B cell (primary cell): ENCODE data around the gene DOCK8. TPM values are rescaled to one million over a fixed set of nuclear protein-coding genes. Genes with fewer than 3 reads are reported as not detected.

Experiments
- ATAC-seq: fragments of 200-7000 bp; cut with Tn5 transposase; one replicate; pipeline ENCODE4 v1.10.0; 2021; ENCODE audit warnings: low read depth, mild to moderate bottlenecking, moderate number of reproducible peaks, moderate library complexity
- CTCF ChIA-PET: fragments of 350-600 bp; sonication (Branson Sonifier 250); formaldehyde crosslinking; loops from one replicate; lab custom pipeline; 2021; ENCODE audit warnings: antibody characterized with exemption, inconsistent platforms; lab: Charles Lee
- POLR2A ChIA-PET: fragments of 350-600 bp; sonication (Branson Sonifier 250); formaldehyde crosslinking; loops from one replicate; lab custom pipeline; 2021; ENCODE audit warnings: antibody characterized with exemption; lab: Charles Lee
- DNase-seq: peaks from one replicate; pipeline ENCODE4 v3.0.0; 2013
- H2AFZ ChIP-seq: 2 replicates; pipeline ENCODE4 v1.6.1; 2012; ENCODE audit warnings: mild to moderate bottlenecking, low read depth, low read length; ENCODE audit not compliant: insufficient read depth, poor library complexity, severe bottlenecking
- H3K27ac ChIP-seq, 2 donors: 1 replicate in 1 of 2; 2 replicates in 1 of 2; pipeline ENCODE4 v1.5.1; 2012 to 2013; ENCODE audit warnings: low read length in 2 of 2, mild to moderate bottlenecking in 2 of 2, moderate library complexity in 1 of 2
- H3K27me3 ChIP-seq, 4 experiments: fragments of 200-600 bp in 1 of 4; sonication (generic) in 1 of 4; replicated peaks in 1 of 4; 1 replicate in 2 of 4; 2 replicates in 2 of 4; pipeline versions ENCODE4 v1.6.1 to v1.7.0; 2013 to 2016; ENCODE audit warnings: low read length in 3 of 4, mild to moderate bottlenecking in 2 of 4, mixed read lengths in 1 of 4, moderate library complexity in 1 of 4; ENCODE audit not compliant: insufficient read depth in 4 of 4, control insufficient read depth in 3 of 4; ENCODE audit errors: control extremely low read depth in 1 of 4
- H3K36me3 ChIP-seq, 2 experiments: replicated peaks in 1 of 2; 1 replicate in 1 of 2; 2 replicates in 1 of 2; pipeline versions ENCODE4 v1.6.1 to v1.7.1; 2013; ENCODE audit warnings: low read length in 1 of 2; ENCODE audit not compliant: insufficient read depth in 2 of 2, control insufficient read depth in 1 of 2; ENCODE audit errors: control extremely low read depth in 1 of 2, extremely low read depth in 1 of 2
- H3K4me1 ChIP-seq, 2 donors: fragments of 200-600 bp in 1 of 2; sonication (generic) in 1 of 2; 1 replicate in 1 of 2; 2 replicates in 1 of 2; pipeline versions ENCODE4 v1.5.1 to v1.6.1; 2013 to 2017; ENCODE audit warnings: low read length in 2 of 2; ENCODE audit not compliant: control insufficient read depth in 2 of 2, insufficient read depth in 2 of 2
- H3K4me2 ChIP-seq: replicated peaks from 2 replicates; pipeline ENCODE3; 2012; ENCODE audit warnings: mild to moderate bottlenecking, low read depth, low read length; ENCODE audit not compliant: poor library complexity, severe bottlenecking
- H3K4me3 ChIP-seq, 5 experiments: fragments of 200-600 bp in 1 of 5; sonication (generic) in 1 of 5; 1 replicate in 3 of 5; 2 replicates in 2 of 5; pipeline versions ENCODE4 v1.5.1 to v1.7.0; 2011 to 2016; ENCODE audit warnings: low read length in 4 of 5, mild to moderate bottlenecking in 4 of 5, low read depth in 2 of 5, control low read depth in 1 of 5, moderate library complexity in 1 of 5; ENCODE audit not compliant: insufficient read depth in 1 of 5; ENCODE audit errors: control extremely low read depth in 1 of 5, extremely low read depth in 1 of 5
- H3K79me2 ChIP-seq: fragments of 200-600 bp; sonication (generic); one replicate; pipeline ENCODE4 v1.6.0; 2016; ENCODE audit warnings: low read length; ENCODE audit not compliant: control insufficient read depth, insufficient read depth
- H3K9ac ChIP-seq: fragments of 200-600 bp; sonication (generic); 2 replicates; pipeline ENCODE4 v1.6.1; 2017; ENCODE audit warnings: mild to moderate bottlenecking, low read length, moderate library complexity
- H3K9me3 ChIP-seq, 3 donors: one replicate each; pipeline versions ENCODE4 v1.6.1 to v1.7.1; 2013; ENCODE audit warnings: low read length in 2 of 3; ENCODE audit not compliant: control insufficient read depth in 2 of 3, insufficient read depth in 1 of 3; ENCODE audit errors: control extremely low read depth in 1 of 3
- H4K20me1 ChIP-seq: 2 replicates; pipeline ENCODE4 v1.6.0; 2012; ENCODE audit warnings: mild to moderate bottlenecking, low read length; ENCODE audit not compliant: insufficient read depth, control insufficient read depth, poor library complexity, severe bottlenecking
- H3K27ac Mint-ChIP-seq: one replicate; pipeline ENCODE4 v1.8.0; 2021; ENCODE audit warnings: mixed read lengths
- H3K27me3 Mint-ChIP-seq: one replicate; pipeline ENCODE4 v1.8.0; 2021; ENCODE audit warnings: mixed read lengths
- H3K4me1 Mint-ChIP-seq: one replicate; pipeline ENCODE4 v1.8.0; 2021; ENCODE audit warnings: mixed read lengths
- H3K4me3 Mint-ChIP-seq: one replicate; pipeline ENCODE4 v1.8.0; 2021; ENCODE audit warnings: mixed read lengths
- H3K9me3 Mint-ChIP-seq: one replicate; pipeline ENCODE4 v1.8.0; 2022; ENCODE audit warnings: mixed read lengths; ENCODE audit not compliant: insufficient read depth
- CTCF ChIP-seq: fragments of 200-600 bp; IDR thresholded peaks from one replicate; pipeline ENCODE4 v1.8.0; 2022; ENCODE audit warnings: antibody characterized with exemption, mild to moderate bottlenecking
- EZH2 ChIP-seq: IDR thresholded peaks from 2 replicates; pipeline ENCODE4 v1.6.1; 2012; ENCODE audit warnings: borderline replicate concordance, low read depth, mild to moderate bottlenecking, moderate library complexity, low read length; ENCODE audit not compliant: insufficient read depth, poor library complexity, severe bottlenecking
- WGBS: methylation state at CpG from one replicate; pipeline ENCODE4 v1.1.5; 2013; ENCODE audit warnings: missing lambda C conversion rate; ENCODE audit not compliant: insufficient coverage; 5-methylcytosine and 5-hydroxymethylcytosine counted together
- intact Hi-C: fragments of 100-400 bp; cut with micrococcal nuclease; formaldehyde crosslinking; loops from one replicate; pipeline ENCODE4 v1.10.0; 2022
- polyA plus RNA-seq: library from polyadenylated mRNA; depleted of rRNA; stranded (reverse); fragments of >200 nt; gene quantifications from 2 replicates; pipeline ENCODE4 v1.2.3, GENCODE V29; 2012
- total RNA-seq, 2 donors: library from RNA; stranded (reverse); fragments of 120-200 nt in 1 of 2; gene quantifications; 1 replicate in 1 of 2; 2 replicates in 1 of 2; pipeline versions ENCODE4 v1.2.3 to v1.2.4, GENCODE V29; 2013 to 2022

Gene DOCK8
- total and polyA plus RNA-seq, 2 donors (not counting 1 experiment from before 2014, with no cell fraction given), result 47.6 to 288 TPM

GRCh38 chr9:506281-506680 lies 291.6 kb downstream of the DOCK8 start:
- Histone ChIP-seq H3K27ac (no peak overlapping the region), H3K4me1 (peaks cover 16 to 19% of the 10 kb centered on the region in 2 donors), H3K36me3 (no peaks in the 10 kb centered on the region), H3K27me3 (peaks cover 0 to 23% (median 6%) of the 10 kb centered on the region in 4 experiments), H3K9ac (no peak overlapping the region), H4K20me1 (no peaks in the 10 kb centered on the region), H3K4me2 (no peak overlapping the region), H3K79me2 (no peaks in the 10 kb centered on the region), H2AFZ (no peak overlapping the region), H3K4me3 (no peak overlapping the region), H3K9me3 (no peaks in the 10 kb centered on the region)
- peaks cover 16% of the 10 kb centered on the region for H3K4me1 Mint-ChIP-seq
- TF ChIP-seq CTCF (no peak), EZH2 (no peak)
- ATAC-seq (no peak), DNase-seq (no peak)
- H3K27ac Mint-ChIP-seq, result no peak overlapping the region
- no CpG with 5 or more reads among the region's 7 CpGs for WGBS
- no peaks in the 10 kb centered on the region for H3K9me3 Mint-ChIP-seq
- CTCF ChIA-PET, result no interaction called here
- intact Hi-C loops, result no loop called here
- H3K4me3 Mint-ChIP-seq, result peak overlapping the region; percentile 81
- POLR2A ChIA-PET, result no interaction called here
- peaks cover 16% of the 10 kb centered on the region for H3K27me3 Mint-ChIP-seq

- H3K36me3 ChIP-seq, result no peaks in the 10 kb centered on the region
- no peaks in the 10 kb centered on the region for H3K79me2 ChIP-seq
- no peak overlapping the region for H3K4me3 ChIP-seq
- no peaks in the 10 kb centered on the region for H3K9me3 ChIP-seq
- TF ChIP-seq EZH2 (no peak), CTCF (no peak)
- H2AFZ ChIP-seq, result no peak overlapping the region
- no peak overlapping the region for H3K4me3 Mint-ChIP-seq
- POLR2A ChIA-PET, result no interaction called here
- CTCF ChIA-PET, result no interaction called here
- no peaks in the 10 kb centered on the region for H3K4me1 Mint-ChIP-seq
- H3K27ac Mint-ChIP-seq, result no peak overlapping the region
- no peak overlapping the region for H3K4me2 ChIP-seq
- ATAC-seq (no peak), DNase-seq (no peak)
- no peaks in the 10 kb centered on the region for H3K9me3 Mint-ChIP-seq
- intact Hi-C loops, result no loop called here
- H3K27me3 Mint-ChIP-seq, result peaks cover 4% of the 10 kb centered on the region
- no peak overlapping the region for H3K27ac ChIP-seq
- H3K9ac ChIP-seq, result no peak overlapping the region
- 100% methylated on average over 1 of the region's 1 CpG for WGBS
- no peaks in the 10 kb centered on the region for H3K27me3 ChIP-seq
- no peaks in the 10 kb centered on the region for H3K4me1 ChIP-seq
- no peaks in the 10 kb centered on the region for H4K20me1 ChIP-seq
These were observed 297.2 kb downstream of the DOCK8 start for GRCh38 chr9:511861-512260.
